ENCODE measurements around the gene MCM9. TPM values are rescaled to one million over a fixed set of nuclear protein-coding genes. Genes with fewer than 3 reads are reported as not detected.
"Not testable (repeated sequence)": the region's sequence is repeated elsewhere in the genome, so short reads cannot be mapped to it uniquely, and the experiment has no call there.

Gene MCM9
- total RNA-seq, 1 experiment from 2014 or later, result 6.0 TPM

- DNase-seq (ENCODE audit: low spot score), result no peak
These were observed 164.7 kb downstream of the MCM9 start for GRCh38 chr6:118770112-118770788.

GRCh38 chr6:118768904-118769325 is 166.0 kb downstream of the MCM9 start:
- DNase-seq (ENCODE audit: low spot score), result no peak

- DNase-seq (ENCODE audit: low spot score), result no peak
These were observed 166.5 kb downstream of the MCM9 start for GRCh38 chr6:118768441-118768840.

- not testable (repeated sequence) for DNase-seq (ENCODE audit: low spot score)
These were observed 169.6 kb downstream of the MCM9 start for GRCh38 chr6:118765316-118765715.

GRCh38 chr6:118764766-118765165 is 170.2 kb downstream of the MCM9 start:
- no peak for DNase-seq (ENCODE audit: low spot score)

Other genes with a start within 250 kb of the MCM9 start
- gene ASF1A, start 41.0 kb downstream of the MCM9 start, total RNA-seq (2014; rRNA removed; shearing (Covaris generic)), result 17.4 and 29.8 TPM in 2 replicates
- gene FAM184A, start 143.5 kb upstream of the MCM9 start, total RNA-seq (2014; rRNA removed; shearing (Covaris generic)), result not detected in 2 replicates